ENCODE measurements around the gene C2orf42.

GRCh38 chr2:70103531-70104061 lies 87.2 kb downstream of the C2orf42 start:
- TF ChIP-seq EZH2 (IDR thresholded peaks at IDR 0.05) (no peak), CTCF (IDR thresholded peaks at IDR 0.05) (peak; percentile 10), EZH2phosphoT487 (IDR thresholded peaks at IDR 0.05) (no peak)
